Right lobe of liver (tissue), 6 donors: ENCODE results near the gene NDRG2. TPM values are rescaled to one million over a fixed set of nuclear protein-coding genes. Genes with fewer than 3 reads are reported as not detected.

Source experiments
- ATAC-seq, 4 donors: fragments of 200-7000 bp; cut with Tn5 transposase; one replicate each; pipeline ENCODE4 v1.9.1; 2020; ENCODE audit warnings: mild to moderate bottlenecking in 4 of 4, moderate library complexity in 4 of 4
- DNase-seq, 3 donors: peaks; one replicate each; pipeline ENCODE4 v3.0.0-alpha.2; 2020
- H3K27ac ChIP-seq, 3 donors: fragments of 200-600 bp; one replicate each; pipeline ENCODE4 v1.8.0; 2022
- H3K27me3 ChIP-seq, 2 donors: fragments of 200-600 bp; one replicate each; pipeline ENCODE4 v1.8.0; 2022
- H3K36me3 ChIP-seq, 4 donors: fragments of 200-600 bp; sonication (generic) in 1 of 4; one replicate each; pipeline versions ENCODE4 v1.5.1 to v1.8.0; 2017 to 2022; ENCODE audit warnings: control low read depth in 1 of 4
- H3K4me1 ChIP-seq, 4 donors: fragments of 200-600 bp; sonication (generic) in 1 of 4; one replicate each; pipeline versions ENCODE4 v1.5.1 to v1.8.0; 2017 to 2022; ENCODE audit warnings: control low read depth in 1 of 4
- H3K4me3 ChIP-seq, 3 donors: fragments of 200-600 bp; one replicate each; pipeline ENCODE4 v1.8.0; 2022
- H3K9me3 ChIP-seq, 4 donors: fragments of 200-600 bp; sonication (generic) in 1 of 4; one replicate each; pipeline versions ENCODE4 v1.5.1 to v1.8.0; 2017 to 2022; ENCODE audit warnings: control low read depth in 1 of 4
- CTCF ChIP-seq, 4 donors: fragments of 200-600 bp in 3 of 4; fragments of 450-650 bp in 1 of 4; IDR thresholded peaks; one replicate each; pipeline versions ENCODE4 v1.5.1 to v1.8.0; 2016 to 2022; ENCODE audit warnings: antibody characterized with exemption in 4 of 4, mild to moderate bottlenecking in 2 of 4
- POLR2A ChIP-seq: fragments of 450-650 bp; IDR thresholded peaks from one replicate; pipeline ENCODE4 v1.6.1; 2017; ENCODE audit warnings: antibody characterized with exemption, mild to moderate bottlenecking
- WGBS: methylation state at CpG from one replicate; pipeline ENCODE4 v1.1.6; 2018; ENCODE audit warnings: low coverage, low lambda C conversion rate; ENCODE audit not compliant: insufficient coverage; ENCODE audit errors: missing lambda C conversion rate; 5-methylcytosine and 5-hydroxymethylcytosine counted together
- intact Hi-C, 2 donors: fragments of 100-400 bp; cut with DNase I; formaldehyde crosslinking; loops; one replicate each; pipeline versions ENCODE4 v1.11.2 to v1.14.1; 2022
- total RNA-seq, 6 experiments: library from RNA; depleted of rRNA in 2 of 6; stranded (reverse); fragments of >200 nt in 2 of 6; fragmentation: NEBNext Ultra II Directional in 3 of 6; extraction: Animal tissue kit (Norgen Biotek cat#: 25700) in 3 of 6; gene quantifications; one replicate each; pipeline versions ENCODE4 v1.1.0 to v1.2.4, GENCODE V29; 2016 to 2023
- donor health status: DM: no; HTN: yes; CAD: no.
- donor health status: DM: no; HTN: no; CAD: no.
- donor health status: DM: no; HTN: no; CAD: no.
- donor health status: DM: no; HTN: yes; CAD: no.
- donor health status: DM: no; HTN: yes; CAD: no.

NDRG2 gene
- total RNA-seq, 6 experiments from 2014 or later = 92.2 to 255 (median 192) TPM

- peaks cover 0 to 10% (median 2%) of the 10 kb centered on the region in 4 donors for H3K36me3 ChIP-seq
- peak; percentile 76 to 87 (median 85) for DNase-seq
- no peaks in the 10 kb centered on the region for H3K27me3 ChIP-seq
- H3K9me3 ChIP-seq = no peaks in the 10 kb centered on the region
- intact Hi-C loops = no loop called here
- TF ChIP-seq POLR2A (no peak), CTCF (IDR thresholded peaks at IDR 0.05) (no peak)
- ATAC-seq = peak; percentile 50 to 68 (median 57)
- peak overlapping the region; percentile 65 to 72 (median 66) for H3K27ac ChIP-seq
- WGBS = 0% methylated on average over 18 of the region's 37 CpGs
- peak overlapping the region; percentile 73 to 75 (median 74) for H3K4me3 ChIP-seq
- peaks cover 0 to 25% (median 5%) of the 10 kb centered on the region in 4 donors for H3K4me1 ChIP-seq
These were observed 46.6 kb upstream of the NDRG2 start for GRCh38 chr14:21071225-21072030.

DNA sequence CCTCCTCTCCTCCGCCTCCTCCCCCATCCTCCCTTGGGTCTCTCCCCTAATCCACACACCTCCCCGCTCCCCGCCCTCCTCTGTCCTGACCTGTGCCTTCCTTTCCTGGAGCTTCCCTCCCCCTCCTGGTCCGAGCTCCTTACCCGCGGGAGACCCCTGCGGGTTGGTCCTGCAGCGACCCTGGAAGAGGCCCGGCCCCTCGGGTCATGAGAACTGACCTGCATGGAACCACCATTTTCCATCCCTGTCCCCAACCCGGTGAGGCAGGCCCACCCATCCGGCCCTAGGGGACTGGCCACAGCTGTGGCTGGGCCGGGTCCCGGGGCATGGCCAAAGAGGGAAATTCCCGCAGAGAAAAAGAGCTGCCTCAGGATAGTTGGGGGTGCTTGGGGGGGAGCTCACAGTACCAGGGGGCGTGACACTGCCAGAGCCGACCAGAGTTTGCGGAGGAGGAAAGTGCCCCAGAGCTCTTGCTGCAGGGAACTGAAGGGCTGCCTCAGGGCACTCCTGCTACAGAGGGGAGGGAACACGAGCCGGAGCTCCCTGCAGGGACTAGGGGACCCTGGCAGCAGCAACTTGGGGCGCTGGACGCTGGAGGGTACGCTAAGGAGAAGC, 45.9 kb upstream of the NDRG2 start:
- whole genome bisulfite sequencing = 1% methylated on average over 23 of the region's 23 CpGs
- intact Hi-C loops = no loop called here
- H3K4me1 ChIP-seq = peaks cover 0 to 25% (median 5%) of the 10 kb centered on the region in 4 donors
- no peaks in the 10 kb centered on the region for H3K9me3 ChIP-seq
- H3K4me3 ChIP-seq = peak overlapping the region; percentile 73 to 75 (median 74)
- peaks cover 0 to 3% (median under 1%) of the 10 kb centered on the region in 4 donors for H3K36me3 ChIP-seq
- peak overlapping the region; percentile 65 to 72 (median 66) for H3K27ac ChIP-seq
- ATAC-seq (peak; percentile 31 to 45 (median 34)), DNase-seq (peak; percentile 62 to 74 (median 72))
- H3K27me3 ChIP-seq = no peaks in the 10 kb centered on the region
- no peak for TF ChIP-seq POLR2A
- no peak for TF ChIP-seq CTCF (IDR thresholded peaks at IDR 0.05)

- H3K4me3 ChIP-seq = peak within 1 kb of the TSS; percentile 73 to 75 (median 74)
- ATAC-seq (peak; percentile 50 to 79 (median 70)), DNase-seq (peak; percentile 74 to 81 (median 77))
- H3K36me3 ChIP-seq = no peaks in the 10 kb centered on the region
- no peaks in the 10 kb centered on the region for H3K27me3 ChIP-seq
- H3K9me3 ChIP-seq = no peaks in the 10 kb centered on the region
- TF ChIP-seq CTCF (IDR thresholded peaks at IDR 0.05) (no peak), POLR2A (peak; percentile 61)
- peak within 1 kb of the TSS; percentile 65 to 72 (median 66) for H3K27ac ChIP-seq
- 0% methylated on average over 25 of the region's 63 CpGs for WGBS
- H3K4me1 ChIP-seq = peaks cover 0 to 25% (median 5%) of the 10 kb centered on the region in 4 donors
- intact Hi-C loops = no loop called here
These were observed 45.3 kb upstream of the NDRG2 start, which contains the start of gene ARHGEF40 for GRCh38 chr14:21070083-21070609. Gene ARHGEF40 (plus strand): TSS chr14:21070304. CDS start chr14:21070397, 93 bp downstream.

- ATAC-seq (peak in 1 of 4 donors; percentile 1), DNase-seq (peak in 1 of 3 donors; percentile 34)
- Histone ChIP-seq H3K4me1 (peaks cover 0 to 25% (median 5%) of the 10 kb centered on the region in 4 donors), H3K4me3 (peak overlapping the region; percentile 73 to 75 (median 74)), H3K27ac (peak overlapping the region; percentile 65 to 72 (median 66)), H3K27me3 (no peaks in the 10 kb centered on the region), H3K9me3 (no peaks in the 10 kb centered on the region), H3K36me3 (no peaks in the 10 kb centered on the region)
- WGBS = 8% methylated on average over 28 of the region's 40 CpGs
- TF ChIP-seq CTCF (IDR thresholded peaks at IDR 0.05) (no peak), POLR2A (no peak)
- intact Hi-C loops = no loop called here
These were observed 44.7 kb upstream of the NDRG2 start for GRCh38 chr14:21069388-21070082.
